ENCODE data around the gene RFNG. TPM values are rescaled to one million over a fixed set of nuclear protein-coding genes. Genes with fewer than 3 reads are reported as not detected.

Gene RFNG
- total RNA-seq, 1 donor from 2014 or later, result 40.2 TPM

DNA sequence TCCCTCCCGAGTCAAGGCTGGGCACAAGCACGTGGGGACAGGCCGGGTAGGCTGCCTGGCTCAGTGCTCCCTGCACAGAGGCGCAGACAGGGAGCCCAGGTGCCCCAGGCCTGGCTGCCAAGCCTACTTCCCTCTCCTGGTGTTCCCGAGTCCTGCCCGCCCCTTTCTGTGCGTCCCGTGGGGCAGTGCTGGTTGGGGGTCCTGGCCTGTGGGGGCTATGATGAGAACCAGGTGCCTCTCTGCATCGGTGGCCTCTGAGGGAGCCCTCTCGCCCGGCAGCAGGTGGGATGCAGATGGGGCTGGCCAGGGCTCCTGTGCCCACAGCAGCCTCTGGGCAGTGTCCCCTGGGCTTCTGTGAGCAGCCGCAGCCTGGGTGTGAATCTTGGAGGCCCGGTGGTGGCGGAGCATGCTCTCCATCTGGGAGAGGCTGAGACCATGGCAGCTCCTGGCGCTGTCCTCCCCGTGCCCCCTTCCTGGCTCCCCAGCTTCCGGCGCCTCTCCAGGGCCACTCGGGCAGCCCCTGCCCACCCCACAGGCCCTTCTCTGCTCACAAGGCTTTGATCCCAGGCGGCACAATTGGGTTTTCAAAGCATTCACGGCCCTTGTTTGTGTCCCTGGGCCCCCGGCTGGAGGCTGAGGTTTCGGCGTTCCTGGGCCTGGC is 36.2 kb downstream of the RFNG start:
- Mint-ChIP-seq H3K4me1 (ENCODE audit: low read depth, unreplicated experiment) (no peaks in the 10 kb centered on the region), H3K27ac (ENCODE audit: unreplicated experiment) (no peak overlapping the region), H3K9me3 (ENCODE audit: unreplicated experiment) (no peaks in the 10 kb centered on the region), H3K4me3 (ENCODE audit: unreplicated experiment) (no peak overlapping the region), H3K36me3 (ENCODE audit: low read depth, unreplicated experiment) (no peaks in the 10 kb centered on the region), H3K27me3 (ENCODE audit: low read depth, unreplicated experiment) (no peaks in the 10 kb centered on the region)
- H3K9ac ChIP-seq (ENCODE audit: low read length), result no peak overlapping the region
- no peak for FAIRE-seq
- peaks cover 11% of the 10 kb centered on the region for H4K20me1 ChIP-seq (ENCODE audit: insufficient read depth, low read length)
- no peaks in the 10 kb centered on the region for H3K4me1 ChIP-seq (ENCODE audit: insufficient read depth, low read length)
- no peak overlapping the region for H3K4me3 ChIP-seq (ENCODE audit: insufficient read depth, low read depth, low read length)
- no peaks in the 10 kb centered on the region for H3K27me3 ChIP-seq (ENCODE audit: insufficient read depth, low read length)
- H3K27ac ChIP-seq (ENCODE audit: low read depth, low read length), result no peak overlapping the region
- no peak for DNase-seq (ENCODE audit: low read depth)
- H2AFZ ChIP-seq (ENCODE audit: low read depth, low read length), result no peak overlapping the region
- H3K9me3 ChIP-seq (ENCODE audit: insufficient read depth, low read depth, low read length), result no peaks in the 10 kb centered on the region
- H3K79me2 ChIP-seq (ENCODE audit: insufficient read depth, low read length), result peaks cover 5% of the 10 kb centered on the region
- no peaks in the 10 kb centered on the region for H3K36me3 ChIP-seq (ENCODE audit: insufficient read depth, low read length)
- no peak overlapping the region for H3K4me2 ChIP-seq (ENCODE audit: low read length)
- TF ChIP-seq EZH2 (IDR thresholded peaks at IDR 0.05; ENCODE audit: insufficient read depth, low read length), result no peak
- TF ChIP-seq, protein P1, sequence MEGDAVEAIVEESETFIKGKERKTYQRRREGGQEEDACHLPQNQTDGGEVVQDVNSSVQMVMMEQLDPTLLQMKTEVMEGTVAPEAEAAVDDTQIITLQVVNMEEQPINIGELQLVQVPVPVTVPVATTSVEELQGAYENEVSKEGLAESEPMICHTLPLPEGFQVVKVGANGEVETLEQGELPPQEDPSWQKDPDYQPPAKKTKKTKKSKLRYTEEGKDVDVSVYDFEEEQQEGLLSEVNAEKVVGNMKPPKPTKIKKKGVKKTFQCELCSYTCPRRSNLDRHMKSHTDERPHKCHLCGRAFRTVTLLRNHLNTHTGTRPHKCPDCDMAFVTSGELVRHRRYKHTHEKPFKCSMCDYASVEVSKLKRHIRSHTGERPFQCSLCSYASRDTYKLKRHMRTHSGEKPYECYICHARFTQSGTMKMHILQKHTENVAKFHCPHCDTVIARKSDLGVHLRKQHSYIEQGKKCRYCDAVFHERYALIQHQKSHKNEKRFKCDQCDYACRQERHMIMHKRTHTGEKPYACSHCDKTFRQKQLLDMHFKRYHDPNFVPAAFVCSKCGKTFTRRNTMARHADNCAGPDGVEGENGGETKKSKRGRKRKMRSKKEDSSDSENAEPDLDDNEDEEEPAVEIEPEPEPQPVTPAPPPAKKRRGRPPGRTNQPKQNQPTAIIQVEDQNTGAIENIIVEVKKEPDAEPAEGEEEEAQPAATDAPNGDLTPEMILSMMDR (IDR thresholded peaks at IDR 0.05; ENCODE audit: insufficient read depth, low read depth, low read length), result no peak

DNA sequence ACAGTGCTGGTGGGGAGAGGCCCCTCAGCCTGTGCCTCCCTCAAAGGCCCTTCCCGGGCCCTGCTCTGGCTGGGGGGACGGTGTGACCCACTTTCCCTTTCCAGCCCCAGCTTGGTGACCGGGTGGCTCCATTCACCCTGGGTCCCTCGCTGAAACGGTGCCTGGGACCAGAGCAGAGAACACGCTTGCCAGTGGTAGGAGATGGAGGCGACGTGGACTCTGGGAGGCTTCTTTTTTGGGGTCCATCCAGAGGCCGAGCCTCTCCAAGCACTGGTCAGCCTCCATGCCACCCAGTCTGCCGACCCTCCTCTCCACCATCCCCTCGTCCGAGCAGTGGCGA is 36.7 kb downstream of the RFNG start:
- no peak overlapping the region for H3K9ac ChIP-seq (ENCODE audit: low read length)
- H3K27me3 ChIP-seq (ENCODE audit: insufficient read depth, low read length), result no peaks in the 10 kb centered on the region
- no peak for FAIRE-seq
- no peak overlapping the region for H2AFZ ChIP-seq (ENCODE audit: low read depth, low read length)
- no peak overlapping the region for H3K4me3 ChIP-seq (ENCODE audit: insufficient read depth, low read depth, low read length)
- peaks cover 6% of the 10 kb centered on the region for H4K20me1 ChIP-seq (ENCODE audit: insufficient read depth, low read length)
- no peaks in the 10 kb centered on the region for H3K9me3 ChIP-seq (ENCODE audit: insufficient read depth, low read depth, low read length)
- no peaks in the 10 kb centered on the region for H3K27me3 Mint-ChIP-seq (ENCODE audit: low read depth, unreplicated experiment)
- no peak overlapping the region for H3K27ac ChIP-seq (ENCODE audit: low read depth, low read length)
- H3K4me1 Mint-ChIP-seq (ENCODE audit: low read depth, unreplicated experiment), result no peaks in the 10 kb centered on the region
- H3K27ac Mint-ChIP-seq (ENCODE audit: unreplicated experiment), result no peak overlapping the region
- H3K36me3 ChIP-seq (ENCODE audit: insufficient read depth, low read length), result no peaks in the 10 kb centered on the region
- no peaks in the 10 kb centered on the region for H3K36me3 Mint-ChIP-seq (ENCODE audit: low read depth, unreplicated experiment)
- peaks cover under 1% of the 10 kb centered on the region for H3K79me2 ChIP-seq (ENCODE audit: insufficient read depth, low read length)
- no peaks in the 10 kb centered on the region for H3K4me1 ChIP-seq (ENCODE audit: insufficient read depth, low read length)
- H3K4me2 ChIP-seq (ENCODE audit: low read length), result no peak overlapping the region
- no peak for TF ChIP-seq EZH2 (IDR thresholded peaks at IDR 0.05; ENCODE audit: insufficient read depth, low read length)
- TF ChIP-seq, protein P1 (IDR thresholded peaks at IDR 0.05; ENCODE audit: insufficient read depth, low read depth, low read length), result no peak
- no peak for DNase-seq (ENCODE audit: low read depth)
- no peak overlapping the region for H3K4me3 Mint-ChIP-seq (ENCODE audit: unreplicated experiment)
- H3K9me3 Mint-ChIP-seq (ENCODE audit: unreplicated experiment), result no peaks in the 10 kb centered on the region

DNA sequence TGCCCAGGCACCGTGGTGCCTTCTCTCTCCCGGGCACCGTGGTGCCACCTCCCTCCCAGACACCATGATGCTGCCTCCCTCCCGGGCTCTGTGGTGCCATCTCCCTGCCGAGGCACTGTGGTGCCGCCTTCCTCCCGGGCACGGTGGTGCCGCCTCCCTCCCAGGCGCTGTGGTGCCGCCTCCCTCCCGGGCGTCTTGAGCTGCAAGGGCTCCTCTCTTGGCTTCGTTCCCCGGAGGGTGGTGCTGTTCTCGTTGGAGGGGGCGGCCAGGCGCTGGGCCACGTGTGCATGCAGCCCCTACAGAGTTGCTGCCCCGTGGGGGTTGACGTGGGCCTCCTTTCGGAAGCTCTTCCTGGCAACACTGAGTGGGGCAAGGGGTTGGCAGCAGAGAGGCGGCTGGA is 37.2 kb downstream of the RFNG start:
- DNase-seq (ENCODE audit: low read depth) (no peak), FAIRE-seq (no peak)
- H3K4me1 ChIP-seq (ENCODE audit: insufficient read depth, low read length), result no peaks in the 10 kb centered on the region
- Mint-ChIP-seq H3K4me1 (ENCODE audit: low read depth, unreplicated experiment) (no peaks in the 10 kb centered on the region), H3K36me3 (ENCODE audit: low read depth, unreplicated experiment) (no peaks in the 10 kb centered on the region), H3K27ac (ENCODE audit: unreplicated experiment) (no peak overlapping the region), H3K27me3 (ENCODE audit: low read depth, unreplicated experiment) (no peaks in the 10 kb centered on the region), H3K9me3 (ENCODE audit: unreplicated experiment) (no peaks in the 10 kb centered on the region), H3K4me3 (ENCODE audit: unreplicated experiment) (no peak overlapping the region)
- no peak overlapping the region for H3K27ac ChIP-seq (ENCODE audit: low read depth, low read length)
- H3K27me3 ChIP-seq (ENCODE audit: insufficient read depth, low read length), result no peaks in the 10 kb centered on the region
- H3K9ac ChIP-seq (ENCODE audit: low read length), result no peak overlapping the region
- no peaks in the 10 kb centered on the region for H3K79me2 ChIP-seq (ENCODE audit: insufficient read depth, low read length)
- H3K36me3 ChIP-seq (ENCODE audit: insufficient read depth, low read length), result no peaks in the 10 kb centered on the region
- H3K4me3 ChIP-seq (ENCODE audit: insufficient read depth, low read depth, low read length), result no peak overlapping the region
- TF ChIP-seq EZH2 (IDR thresholded peaks at IDR 0.05; ENCODE audit: insufficient read depth, low read length), result no peak
- TF ChIP-seq, protein P1 (IDR thresholded peaks at IDR 0.05; ENCODE audit: insufficient read depth, low read depth, low read length), result no peak
- H3K4me2 ChIP-seq (ENCODE audit: low read length), result no peak overlapping the region
- H4K20me1 ChIP-seq (ENCODE audit: insufficient read depth, low read length), result peaks cover 2% of the 10 kb centered on the region
- no peak overlapping the region for H2AFZ ChIP-seq (ENCODE audit: low read depth, low read length)
- no peaks in the 10 kb centered on the region for H3K9me3 ChIP-seq (ENCODE audit: insufficient read depth, low read depth, low read length)
